ENCODE data around the gene PLK1.

- TF ChIP-seq POU2F2 (IDR thresholded peaks at IDR 0.05; ENCODE audit: low read depth, low read length) (no peak), TAF1 (IDR thresholded peaks at IDR 0.05; ENCODE audit: low read depth, low read length) (no peak), POLR2A (IDR thresholded peaks at IDR 0.05; ENCODE audit: low read depth, low read length) (no peak)
Observed at GRCh38 chr16:23709536-23709935, 30.8 kb downstream of the PLK1 start.
